NCI-H2029 (cell line): Measurements from ENCODE around the gene ARL4A.

ENCODE experiments used
- DNase-seq: peaks from one replicate; lab custom pipeline; 2025; lab: John Stamatoyannopoulos, UW

Gene ARL4A

GRCh38 chr7:12703881-12704280 lies 16.4 kb downstream of the ARL4A start:
- DNase-seq: no peak

- no peak for DNase-seq
Measured at GRCh38 chr7:12705878-12706277, 18.4 kb downstream of the ARL4A start.

GRCh38 chr7:12706900-12707536 lies 19.6 kb downstream of the ARL4A start:
- no peak for DNase-seq

- DNase-seq: no peak
Measured at GRCh38 chr7:12708314-12708713, 20.9 kb downstream of the ARL4A start.

GRCh38 chr7:12709726-12710502 lies 22.5 kb downstream of the ARL4A start:
- no peak for DNase-seq

- no peak for DNase-seq
Measured at GRCh38 chr7:12711124-12711523, 23.7 kb downstream of the ARL4A start.

GRCh38 chr7:12712236-12712635 lies 24.8 kb downstream of the ARL4A start:
- no peak for DNase-seq

GRCh38 chr7:12713625-12714378 lies 26.4 kb downstream of the ARL4A start:
- DNase-seq: no peak

- no peak for DNase-seq
Measured at GRCh38 chr7:12714379-12714737, 26.9 kb downstream of the ARL4A start.

GRCh38 chr7:12715372-12716133 lies 28.1 kb downstream of the ARL4A start:
- no peak for DNase-seq

- no peak for DNase-seq
Measured at GRCh38 chr7:12716134-12716681, 28.8 kb downstream of the ARL4A start.

- no peak for DNase-seq
Measured at GRCh38 chr7:12716722-12717121, 29.3 kb downstream of the ARL4A start.

GRCh38 chr7:12719141-12719919 lies 31.9 kb downstream of the ARL4A start:
- DNase-seq: no peak

GRCh38 chr7:12719981-12720865 lies 32.8 kb downstream of the ARL4A start:
- no peak for DNase-seq

- DNase-seq: no peak
Measured at GRCh38 chr7:12721286-12721830, 33.9 kb downstream of the ARL4A start.

GRCh38 chr7:12722136-12722535 lies 34.7 kb downstream of the ARL4A start:
- DNase-seq: no peak

- no peak for DNase-seq
Measured at GRCh38 chr7:12722636-12723605, 35.5 kb downstream of the ARL4A start.

GRCh38 chr7:12725575-12726316 lies 38.3 kb downstream of the ARL4A start:
- no peak for DNase-seq
